ENCODE measurements around the gene OGDH. TPM values are rescaled to one million over a fixed set of nuclear protein-coding genes. Genes with fewer than 3 reads are reported as not detected.

The OGDH gene
- total and polyA plus RNA-seq, 2 experiments from 2014 or later: 31.4 to 75.3 TPM

GRCh38 chr7:44645696-44646095, 39.3 kb downstream of the OGDH start:
- Histone ChIP-seq H3K27ac (no peak overlapping the region), H3K4me1 (ENCODE audit: insufficient read depth) (0 out of 2 replicates have a peak, but pooled peaks cover under 1% of the 10 kb centered on the region), H3F3A (ENCODE audit: insufficient read depth) (peaks cover under 1% of the 10 kb centered on the region; the same call in 1 of the 2 replicates), H3K27me3 (replicated peaks; ENCODE audit: insufficient read depth) (no peaks in the 10 kb centered on the region), H2AFZ (no peak overlapping the region), H3K9me3 (ENCODE audit: low read depth) (no peaks in the 10 kb centered on the region), H3K79me2 (ENCODE audit: insufficient read depth) (peaks cover 33% of the 10 kb centered on the region), H3K9me2 (ENCODE audit: insufficient read depth) (no peaks in the 10 kb centered on the region), H3K9ac (no peak overlapping the region), H3K4me2 (ENCODE audit: unreplicated experiment) (no peak overlapping the region), H4K20me1 (ENCODE audit: insufficient read depth) (no peaks in the 10 kb centered on the region), H3K4me3 (no peak overlapping the region), H3K36me3 (ENCODE audit: low read depth) (peaks cover 14% of the 10 kb centered on the region)
- WGBS, 2 experiments (ENCODE audit: low coverage in 1 of 2, low lambda C conversion rate in 2 of 2, missing lambda C conversion rate in 2 of 2): 93 to 94% methylated on average over 2 of the region's 2 CpGs
- DNase-seq: no peak
- TF ChIP-seq EZH2phosphoT487 (IDR thresholded peaks at IDR 0.05; ENCODE audit: insufficient read depth, low read depth) (no peak), EZH2 (IDR thresholded peaks at IDR 0.05; ENCODE audit: insufficient read depth, poor library complexity, severe bottlenecking) (no peak)
- in situ Hi-C loops (cut with MboI): no loop called here

GRCh38 chr7:44646176-44646920, 39.9 kb downstream of the OGDH start:
- DNase-seq: no peak
- no peak overlapping the region for H3K4me2 ChIP-seq (ENCODE audit: unreplicated experiment)
- H3K9me3 ChIP-seq (ENCODE audit: low read depth): no peaks in the 10 kb centered on the region
- H3K9me2 ChIP-seq (ENCODE audit: insufficient read depth): no peaks in the 10 kb centered on the region
- in situ Hi-C loops (cut with MboI): no loop called here
- H3K27me3 ChIP-seq (replicated peaks; ENCODE audit: insufficient read depth): no peaks in the 10 kb centered on the region
- no peak overlapping the region for H2AFZ ChIP-seq
- TF ChIP-seq EZH2phosphoT487 (IDR thresholded peaks at IDR 0.05; ENCODE audit: insufficient read depth, low read depth) (no peak), EZH2 (IDR thresholded peaks at IDR 0.05; ENCODE audit: insufficient read depth, poor library complexity, severe bottlenecking) (no peak)
- H3K4me3 ChIP-seq: no peak overlapping the region
- no peaks in the 10 kb centered on the region for H3K4me1 ChIP-seq (ENCODE audit: insufficient read depth)
- 81 to 85% methylated on average over 3 of the region's 3 CpGs for WGBS, 2 experiments (ENCODE audit: low coverage in 1 of 2, low lambda C conversion rate in 2 of 2, missing lambda C conversion rate in 2 of 2)
- no peaks in the 10 kb centered on the region for H3F3A ChIP-seq (ENCODE audit: insufficient read depth)
- H3K9ac ChIP-seq: no peak overlapping the region
- H3K79me2 ChIP-seq (ENCODE audit: insufficient read depth): peaks cover 27% of the 10 kb centered on the region
- peaks cover 14% of the 10 kb centered on the region for H3K36me3 ChIP-seq (ENCODE audit: low read depth)
- no peak overlapping the region for H3K27ac ChIP-seq
- H4K20me1 ChIP-seq (ENCODE audit: insufficient read depth): no peaks in the 10 kb centered on the region

- in situ Hi-C loops (cut with MboI): no loop called here
- DNase-seq: no peak
Observed at GRCh38 chr7:44646921-44647636, 40.7 kb downstream of the OGDH start.

GRCh38 chr7:44647981-44648714, 41.7 kb downstream of the OGDH start:
- Histone ChIP-seq H3K4me1 (ENCODE audit: insufficient read depth) (no peaks in the 10 kb centered on the region), H3K4me3 (no peak overlapping the region), H3K79me2 (ENCODE audit: insufficient read depth) (peaks cover 9% of the 10 kb centered on the region), H3K36me3 (ENCODE audit: low read depth) (peaks cover 14% of the 10 kb centered on the region), H4K20me1 (ENCODE audit: insufficient read depth) (no peaks in the 10 kb centered on the region), H3K9ac (no peak overlapping the region), H3K9me3 (ENCODE audit: low read depth) (no peaks in the 10 kb centered on the region), H3K27me3 (replicated peaks; ENCODE audit: insufficient read depth) (no peaks in the 10 kb centered on the region), H3F3A (ENCODE audit: insufficient read depth) (no peaks in the 10 kb centered on the region), H3K27ac (no peak overlapping the region), H3K9me2 (ENCODE audit: insufficient read depth) (no peaks in the 10 kb centered on the region), H2AFZ (no peak overlapping the region), H3K4me2 (ENCODE audit: unreplicated experiment) (no peak overlapping the region)
- in situ Hi-C loops (cut with MboI): no loop called here
- TF ChIP-seq EZH2phosphoT487 (IDR thresholded peaks at IDR 0.05; ENCODE audit: insufficient read depth, low read depth): no peak
- TF ChIP-seq EZH2 (IDR thresholded peaks at IDR 0.05; ENCODE audit: insufficient read depth, poor library complexity, severe bottlenecking): no peak
- 79 to 93% methylated on average over 4 of the region's 4 CpGs for WGBS, 2 experiments (ENCODE audit: low coverage in 1 of 2, low lambda C conversion rate in 2 of 2, missing lambda C conversion rate in 2 of 2)
- no peak for DNase-seq

More at GRCh38 chr7:44646921-44647636, 40.7 kb downstream of the OGDH start:
- TF ChIP-seq EZH2phosphoT487 (IDR thresholded peaks at IDR 0.05; ENCODE audit: insufficient read depth, low read depth) (no peak), EZH2 (IDR thresholded peaks at IDR 0.05; ENCODE audit: insufficient read depth, poor library complexity, severe bottlenecking) (no peak)
- Histone ChIP-seq H3K36me3 (ENCODE audit: low read depth) (peaks cover 14% of the 10 kb centered on the region), H3K9me3 (ENCODE audit: low read depth) (no peaks in the 10 kb centered on the region), H3K79me2 (ENCODE audit: insufficient read depth) (peaks cover 20% of the 10 kb centered on the region), H2AFZ (no peak overlapping the region), H4K20me1 (ENCODE audit: insufficient read depth) (no peaks in the 10 kb centered on the region), H3F3A (ENCODE audit: insufficient read depth) (no peaks in the 10 kb centered on the region), H3K27me3 (replicated peaks; ENCODE audit: insufficient read depth) (no peaks in the 10 kb centered on the region), H3K4me2 (ENCODE audit: unreplicated experiment) (no peak overlapping the region), H3K27ac (no peak overlapping the region), H3K9me2 (ENCODE audit: insufficient read depth) (no peaks in the 10 kb centered on the region), H3K4me1 (ENCODE audit: insufficient read depth) (no peaks in the 10 kb centered on the region), H3K9ac (no peak overlapping the region), H3K4me3 (no peak overlapping the region)
- 71 to 72% methylated on average over 3 of the region's 3 CpGs for WGBS, 2 experiments (ENCODE audit: low coverage in 1 of 2, low lambda C conversion rate in 2 of 2, missing lambda C conversion rate in 2 of 2)
